Heart right ventricle (tissue), 16 donors: ENCODE data around the gene ARPP21. TPM values are rescaled to one million over a fixed set of nuclear protein-coding genes. Genes with fewer than 3 reads are reported as not detected.

Source experiments
- ATAC-seq, 8 donors: fragments of 200-7000 bp; cut with Tn5 transposase; one replicate each; pipeline ENCODE4 v1.9.1; 2020; ENCODE audit warnings: mild to moderate bottlenecking in 8 of 8, moderate library complexity in 8 of 8, moderate number of reproducible peaks in 1 of 8
- DNase-seq, 2 donors: peaks; one replicate each; pipeline ENCODE4 v3.0.0-alpha.2; 2020
- H3K27ac ChIP-seq, 10 donors: fragments of 200-600 bp; sonication (generic) in 2 of 10; one replicate each; pipeline versions ENCODE4 v1.5.0 to v1.8.0; 2020 to 2022; ENCODE audit warnings: mild to moderate bottlenecking in 3 of 10
- H3K27me3 ChIP-seq, 7 donors: fragments of 200-600 bp; one replicate each; pipeline ENCODE4 v1.8.0; 2021 to 2022; ENCODE audit warnings: mild to moderate bottlenecking in 2 of 7
- H3K36me3 ChIP-seq, 9 donors: fragments of 200-600 bp; sonication (generic) in 1 of 9; one replicate each; pipeline versions ENCODE4 v1.5.0 to v1.8.0; 2020 to 2022; ENCODE audit warnings: mild to moderate bottlenecking in 2 of 9
- H3K4me1 ChIP-seq, 9 donors: fragments of 200-600 bp; sonication (generic) in 1 of 9; one replicate each; pipeline versions ENCODE4 v1.5.0 to v1.8.0; 2020 to 2022; ENCODE audit warnings: mild to moderate bottlenecking in 4 of 9
- H3K4me3 ChIP-seq, 10 donors: fragments of 200-600 bp; sonication (generic) in 2 of 10; one replicate each; pipeline versions ENCODE4 v1.5.0 to v1.8.0; 2020 to 2022; ENCODE audit warnings: mild to moderate bottlenecking in 7 of 10, moderate library complexity in 2 of 10
- H3K9me3 ChIP-seq, 11 donors: fragments of 200-600 bp in 10 of 11; sonication (generic) in 2 of 11; one replicate each; pipeline versions ENCODE4 v1.5.0 to v1.8.0; 2013 to 2022; ENCODE audit warnings: mild to moderate bottlenecking in 2 of 11, control low read depth in 1 of 11, moderate library complexity in 1 of 11
- CTCF ChIP-seq, 9 donors: fragments of 200-600 bp; sonication (generic) in 2 of 9; IDR thresholded peaks; one replicate each; pipeline versions ENCODE4 v1.5.0 to v1.8.0; 2021 to 2022; ENCODE audit warnings: antibody characterized with exemption in 9 of 9, mild to moderate bottlenecking in 5 of 9, moderate library complexity in 1 of 9
- WGBS, 2 donors: extraction: QIAGEN DNeasy Blood & Tissue Kit; methylation state at CpG; one replicate each; pipeline ENCODE4 v1.1.7; 2013; ENCODE audit warnings: inconsistent platforms in 1 of 2; 5-methylcytosine and 5-hydroxymethylcytosine counted together
- intact Hi-C, 10 donors: fragments of 100-400 bp; cut with DNase I; formaldehyde crosslinking; loops; one replicate each; pipeline versions ENCODE4 v1.11.1 to v1.14.2; 2022
- polyA plus RNA-seq, 2 donors: library from polyadenylated mRNA; stranded (reverse); fragments of 200-250 nt; gene quantifications; one replicate each; pipeline ENCODE4 v1.2.3, GENCODE V29; 2013
- total RNA-seq, 10 donors: library from RNA; stranded (reverse); fragmentation: NEBNext Ultra II Directional in 3 of 10; extraction: Animal tissue kit (Norgen Biotek cat#: 25700) in 3 of 10; gene quantifications; one replicate each; pipeline versions ENCODE4 v1.2.1 to v1.2.4, GENCODE V29; 2021 to 2023
- donor health status: Arrhythmogenic right ventricular cardiomyopathy.
- donor health status: ischemic (EF 13 %, LVEDD 7.1; RV severe dilation, severe dysfunction).
- donor health status: healthy with polysubstance abuse.
- donor health status: DM: no; HTN: yes; CAD: no.
- donor health status: DM: no; HTN: no; CAD: no.
- donor health status: ischemic (EF 25% LVEDD 6.9; RV normal size, moderate dysfunction).
- donor health status: ischemic (EF 25% LVEDD 5.7; RV mildly dilated, moderate dysfunction).
- donor health status: healthy.
- donor health status: DM: yes; HTN: yes; CAD: no.
- donor health status: Ischemic cardiomyopathy.
- donor health status: ischemic (EF 35%, LVEDD 5.7; RV mildly dilated, moderate dysfunction).
- donor health status: nonischemic (EF 11% LVEDD 7.7; RV severe dilation, severe dysfunction).
- donor health status: DM: yes; HTN: yes; CAD: no.
- donor health status: PGD.
- donor health status: ischemic (EF 29% LVEDD 5.4; RV normal size, mild dysfunction).
- donor health status: nonischemic (EF 23%, LVEDD 6.1; RV moderate dilation, normal function).

The ARPP21 gene
- total and polyA plus RNA-seq, 12 donors, result 0.06 TPM; not detected in 11

- Histone ChIP-seq H3K9me3 (no peaks in the 10 kb centered on the region), H3K4me3 (no peak overlapping the region), H3K4me1 (no peaks in the 10 kb centered on the region), H3K27ac (no peak overlapping the region), H3K27me3 (no peaks in the 10 kb centered on the region), H3K36me3 (no peaks in the 10 kb centered on the region)
- intact Hi-C loops, result no loop called here
- TF ChIP-seq CTCF (IDR thresholded peaks at IDR 0.05), result no peak
- WGBS, 2 donors, result 49 to 54% methylated on average over 4 of the region's 4 CpGs
- peak in 1 of 8 donors; percentile 41 for ATAC-seq
- DNase-seq, result no peak
Observed at GRCh38 chr3:35789042-35789831, 149.9 kb downstream of the ARPP21 start.

- no peaks in the 10 kb centered on the region for H3K27me3 ChIP-seq
- WGBS, 2 donors, result 91 to 98% methylated on average over 1 of the region's 1 CpG
- ATAC-seq (no peak), DNase-seq (no peak)
- intact Hi-C loops, result no loop called here
- no peaks in the 10 kb centered on the region for H3K4me1 ChIP-seq
- no peaks in the 10 kb centered on the region for H3K9me3 ChIP-seq
- no peaks in the 10 kb centered on the region for H3K36me3 ChIP-seq
- no peak overlapping the region for H3K4me3 ChIP-seq
- TF ChIP-seq CTCF (IDR thresholded peaks at IDR 0.05), result no peak
- no peak overlapping the region for H3K27ac ChIP-seq
Observed at GRCh38 chr3:35790764-35791163, 151.4 kb downstream of the ARPP21 start.

- Histone ChIP-seq H3K4me1 (no peaks in the 10 kb centered on the region), H3K36me3 (no peaks in the 10 kb centered on the region), H3K27me3 (no peaks in the 10 kb centered on the region), H3K27ac (no peak overlapping the region), H3K9me3 (no peaks in the 10 kb centered on the region), H3K4me3 (no peak overlapping the region)
- ATAC-seq, result no peak
- no peak for TF ChIP-seq CTCF (IDR thresholded peaks at IDR 0.05)
- DNase-seq, result no peak
- intact Hi-C loops, result no loop called here
- WGBS, 2 donors, result 98 to 100% methylated on average over 1 of the region's 1 CpG
Observed at GRCh38 chr3:35793667-35794066, 154.3 kb downstream of the ARPP21 start.

DNA sequence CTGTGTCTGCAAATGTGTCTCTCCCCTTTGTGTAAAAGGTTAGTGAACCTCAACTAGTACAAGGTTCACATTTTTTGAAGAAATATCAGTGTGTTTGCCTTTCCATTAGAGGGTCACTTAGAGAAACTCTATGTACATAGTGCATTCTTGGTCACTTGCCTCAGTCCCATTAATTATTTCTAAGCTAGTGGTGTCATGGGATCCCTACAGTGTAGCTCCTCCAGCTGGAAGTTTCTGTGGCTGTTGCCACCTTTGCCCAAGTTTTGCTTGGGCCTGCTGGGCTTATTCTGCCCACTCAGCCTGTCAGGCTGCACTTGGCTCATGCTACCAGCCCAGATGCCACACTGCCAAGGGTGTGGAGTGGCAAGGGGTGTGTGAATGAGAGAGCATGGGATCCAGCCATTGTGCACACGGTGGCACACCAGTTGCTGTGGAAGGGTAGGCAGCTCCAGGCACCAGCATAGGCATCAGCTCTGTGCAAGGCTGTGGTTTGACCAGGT lies 161.7 kb downstream of the ARPP21 start:
- TF ChIP-seq CTCF (IDR thresholded peaks at IDR 0.05), result no peak
- Histone ChIP-seq H3K9me3 (no peaks in the 10 kb centered on the region), H3K36me3 (no peaks in the 10 kb centered on the region), H3K4me1 (no peaks in the 10 kb centered on the region), H3K27me3 (no peaks in the 10 kb centered on the region), H3K27ac (no peak overlapping the region), H3K4me3 (no peak overlapping the region)
- intact Hi-C loops, result no loop called here
- 80 to 88% methylated on average over 1 of the region's 1 CpG for WGBS, 2 donors
- no peak for DNase-seq
- ATAC-seq, result no peak
